HG02588 (cell line): Measurements from ENCODE around the gene GDF10.

Experiments used
- ATAC-seq: cut with Tn5 transposase; IDR thresholded peaks from one replicate; pipeline ENCODE4 v1.9.1; 2021; ENCODE audit warnings: mild to moderate bottlenecking, moderate library complexity; ENCODE audit not compliant: unreplicated experiment

Gene GDF10

DNA sequence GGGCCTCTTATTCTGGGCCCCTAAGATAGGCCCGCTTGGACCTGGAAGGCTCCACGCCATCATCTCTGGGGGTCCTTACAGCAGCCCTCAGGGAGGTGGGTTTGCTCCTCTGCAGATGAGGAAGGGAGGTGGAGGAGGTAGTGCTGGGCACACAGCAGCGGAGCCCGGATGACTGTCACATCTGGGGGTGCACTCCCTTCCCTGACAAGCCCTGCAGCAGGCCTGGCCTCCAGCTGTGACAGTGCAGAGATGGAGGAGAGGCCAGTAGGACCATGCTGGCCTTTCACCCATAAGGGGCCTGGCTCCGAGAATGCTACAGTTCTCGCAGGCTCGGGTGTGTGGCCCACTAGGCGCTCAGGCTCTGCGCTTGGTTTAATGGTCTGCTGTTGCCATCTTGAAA, 31.5 kb downstream of the GDF10 start:
- no peak for ATAC-seq

GRCh38 chr10:47331954-47332353, 32.0 kb downstream of the GDF10 start:
- no peak for ATAC-seq

DNA sequence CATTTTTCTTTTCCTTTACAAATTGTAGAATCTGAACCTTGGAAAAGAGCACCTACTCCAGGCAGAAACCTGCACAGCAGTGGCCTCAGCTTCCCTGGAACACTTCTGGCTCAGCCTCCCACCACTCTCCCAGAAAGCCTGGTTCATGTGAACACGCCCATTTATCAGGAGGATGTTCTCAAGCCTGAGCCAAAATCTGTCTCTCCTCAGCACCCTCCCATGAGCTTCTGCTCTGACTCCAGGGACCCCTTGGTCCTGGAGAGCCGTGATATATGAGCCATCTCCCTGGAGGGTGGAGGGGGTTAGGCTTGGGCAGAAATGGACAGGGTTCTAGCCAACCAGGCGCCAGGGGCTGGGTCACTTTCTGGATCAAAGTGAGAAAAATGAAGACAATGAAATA, 32.4 kb downstream of the GDF10 start:
- ATAC-seq: no peak

DNA sequence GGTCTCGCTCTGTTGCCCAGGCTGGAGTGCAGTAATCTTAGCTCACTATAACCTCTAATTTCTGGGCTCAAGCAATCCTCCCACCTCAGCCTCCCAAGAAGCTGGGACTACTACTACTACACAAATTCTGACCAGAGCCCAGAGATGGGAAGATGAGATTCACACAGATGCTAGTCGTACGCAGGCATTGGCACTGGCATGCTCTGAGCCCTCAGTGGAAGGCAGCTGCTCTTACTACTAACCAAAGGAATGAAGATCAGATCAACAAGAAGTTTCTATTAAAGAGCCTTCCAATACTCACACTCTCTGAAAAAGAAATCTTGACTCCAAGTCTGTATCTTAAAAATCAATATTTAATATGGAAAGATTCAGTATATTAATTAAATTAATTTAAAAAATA, 32.9 kb downstream of the GDF10 start:
- no peak for ATAC-seq

DNA sequence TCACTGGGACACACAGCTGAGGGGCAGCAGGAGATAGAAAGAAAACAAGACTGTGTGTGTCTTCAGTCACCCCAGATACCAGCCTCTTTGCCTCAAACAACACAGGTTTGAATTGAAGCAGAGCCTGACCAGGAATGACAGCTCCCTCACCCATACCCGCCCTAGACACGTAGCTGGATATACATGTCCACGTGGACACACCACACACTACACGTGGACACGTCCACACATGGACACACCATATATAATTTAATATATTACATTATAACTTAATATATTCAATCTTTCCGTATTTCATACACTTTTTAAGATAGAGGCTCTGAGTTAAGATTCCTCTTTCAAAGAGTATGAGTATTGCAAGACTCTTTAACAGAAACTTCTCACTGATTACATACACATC, 33.5 kb downstream of the GDF10 start:
- no peak for ATAC-seq

- ATAC-seq: no peak
These were observed 34.7 kb downstream of the GDF10 start for GRCh38 chr10:47334466-47335295.

- no peak for ATAC-seq
These were observed 35.9 kb downstream of the GDF10 start for GRCh38 chr10:47335906-47336305.

DNA sequence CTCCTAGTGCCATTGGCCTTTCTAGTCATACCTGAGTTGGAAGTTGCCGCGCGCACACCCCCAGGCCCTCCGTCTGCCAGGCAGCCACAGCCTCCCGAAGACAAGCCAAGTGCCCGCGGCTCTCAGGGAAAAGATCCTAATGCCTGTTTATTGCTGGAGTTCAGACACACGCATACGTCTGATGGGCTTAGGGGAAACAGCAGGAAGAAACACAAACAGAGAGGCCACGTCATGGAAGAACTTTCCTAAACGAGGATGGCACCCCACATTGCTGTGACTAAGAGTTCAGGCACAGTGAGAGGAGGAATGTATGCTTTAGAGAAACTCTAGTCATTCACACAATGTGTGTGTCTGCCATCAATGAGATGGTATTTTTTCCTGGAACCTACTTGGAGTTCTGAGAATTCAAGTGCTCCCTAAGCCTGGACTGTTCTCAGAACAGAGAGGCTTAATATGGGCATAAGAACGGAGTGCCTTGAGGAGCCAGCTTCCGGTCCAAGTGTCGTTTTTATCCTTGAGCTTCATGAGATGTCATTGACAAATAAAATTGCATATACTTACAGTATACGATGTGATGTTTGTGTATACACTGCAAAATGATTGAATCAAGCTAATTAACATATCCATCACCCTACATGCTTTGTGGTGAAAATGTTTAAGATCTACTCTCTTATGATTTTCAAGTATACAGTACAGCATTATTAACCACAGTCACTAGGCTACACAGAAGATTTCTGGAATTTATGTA, 36.6 kb downstream of the GDF10 start:
- no peak for ATAC-seq

GRCh38 chr10:47337310-47337709, 37.3 kb downstream of the GDF10 start:
- ATAC-seq: no peak

DNA sequence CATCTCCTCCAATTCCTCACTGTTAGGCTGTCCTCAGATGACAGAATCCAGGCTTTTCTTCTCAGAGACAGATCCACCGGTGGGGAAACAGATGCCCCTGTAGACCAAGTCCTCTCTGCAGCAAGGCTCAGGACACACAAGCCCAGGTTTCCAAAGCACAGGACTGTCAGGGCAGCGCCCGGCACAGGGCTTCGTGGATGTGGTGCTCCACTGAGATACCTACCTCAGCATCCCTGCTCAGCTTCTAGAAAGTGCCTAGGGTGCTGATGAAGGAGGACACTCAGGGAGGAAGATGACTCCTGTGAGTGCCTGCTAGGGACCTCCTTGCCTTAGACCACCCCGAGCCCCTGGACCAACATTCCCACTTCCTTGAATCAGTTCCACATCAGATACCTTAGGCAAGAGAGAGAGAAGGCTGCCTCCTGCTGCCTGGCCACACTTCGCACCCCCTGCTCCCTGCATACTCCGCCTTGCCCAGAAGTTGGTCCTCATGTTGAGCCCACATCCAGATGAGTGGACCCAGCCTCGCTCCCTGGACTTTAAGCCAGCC, 39.3 kb downstream of the GDF10 start:
- no peak for ATAC-seq

DNA sequence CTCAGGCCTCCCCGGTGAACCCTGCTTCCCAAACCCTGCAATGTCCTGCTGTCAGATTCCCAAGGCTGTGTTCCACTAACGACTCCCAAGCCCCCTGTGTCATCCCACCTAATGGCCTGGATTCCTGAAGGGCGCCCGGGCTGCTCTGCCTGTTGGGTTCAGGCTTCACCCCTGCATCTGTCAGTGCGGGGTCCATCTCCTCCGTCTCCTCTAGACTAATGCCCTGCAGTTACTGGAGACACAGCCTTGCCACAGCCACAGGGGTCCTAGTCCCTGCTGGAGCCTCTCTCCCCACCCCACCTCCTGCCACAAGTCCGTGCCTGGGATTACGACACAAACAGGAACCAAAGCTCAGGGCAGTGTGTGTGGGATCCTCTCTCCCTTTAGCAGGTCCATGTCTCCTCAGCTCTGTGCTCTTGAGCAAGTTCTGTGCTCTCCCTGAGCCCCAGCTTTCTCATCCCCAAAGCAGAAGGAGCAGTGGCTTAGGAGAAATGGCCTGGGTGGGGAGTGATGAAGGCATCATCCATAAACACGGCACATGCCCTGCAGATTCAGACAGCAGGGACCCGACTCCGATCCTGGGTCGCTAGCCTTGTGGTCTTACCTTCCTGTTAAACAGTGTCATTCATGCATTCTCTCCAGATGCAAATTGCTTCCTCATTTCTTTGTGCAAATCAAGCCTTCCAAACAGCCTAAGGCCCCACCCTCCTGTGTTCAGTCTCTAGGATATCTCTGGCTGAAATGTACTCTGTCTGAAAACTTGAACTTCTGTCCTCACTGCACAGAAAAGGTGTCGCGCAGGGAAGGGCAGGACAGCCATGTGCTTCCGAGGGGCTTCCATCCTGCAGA, 40.0 kb downstream of the GDF10 start:
- ATAC-seq: no peak

DNA sequence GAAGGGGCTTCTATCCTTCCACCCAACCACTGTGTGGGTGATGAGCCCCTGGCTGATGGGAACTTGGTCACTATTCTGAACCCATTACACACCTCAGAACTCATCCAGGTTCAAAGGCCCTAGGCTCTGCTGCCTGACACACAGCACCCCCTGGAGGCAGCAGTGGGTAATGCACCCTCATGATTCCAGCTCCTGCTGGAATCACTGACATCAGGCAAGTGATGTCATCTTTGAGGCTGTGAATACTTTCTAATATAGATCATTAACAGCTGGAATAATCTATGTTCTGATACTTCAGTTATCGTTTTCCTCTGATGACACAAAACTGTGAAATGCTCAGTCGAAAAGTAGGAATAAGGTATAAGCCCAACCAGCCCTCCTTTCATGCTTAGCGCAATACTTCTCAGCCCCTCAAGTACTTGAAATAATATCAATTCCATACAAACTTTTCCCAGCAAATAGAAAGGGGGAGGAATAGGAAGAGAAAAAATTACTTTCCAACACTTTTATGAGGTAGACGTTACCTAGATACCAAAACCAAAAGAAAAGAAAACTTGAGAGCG, 40.7 kb downstream of the GDF10 start:
- ATAC-seq: no peak

DNA sequence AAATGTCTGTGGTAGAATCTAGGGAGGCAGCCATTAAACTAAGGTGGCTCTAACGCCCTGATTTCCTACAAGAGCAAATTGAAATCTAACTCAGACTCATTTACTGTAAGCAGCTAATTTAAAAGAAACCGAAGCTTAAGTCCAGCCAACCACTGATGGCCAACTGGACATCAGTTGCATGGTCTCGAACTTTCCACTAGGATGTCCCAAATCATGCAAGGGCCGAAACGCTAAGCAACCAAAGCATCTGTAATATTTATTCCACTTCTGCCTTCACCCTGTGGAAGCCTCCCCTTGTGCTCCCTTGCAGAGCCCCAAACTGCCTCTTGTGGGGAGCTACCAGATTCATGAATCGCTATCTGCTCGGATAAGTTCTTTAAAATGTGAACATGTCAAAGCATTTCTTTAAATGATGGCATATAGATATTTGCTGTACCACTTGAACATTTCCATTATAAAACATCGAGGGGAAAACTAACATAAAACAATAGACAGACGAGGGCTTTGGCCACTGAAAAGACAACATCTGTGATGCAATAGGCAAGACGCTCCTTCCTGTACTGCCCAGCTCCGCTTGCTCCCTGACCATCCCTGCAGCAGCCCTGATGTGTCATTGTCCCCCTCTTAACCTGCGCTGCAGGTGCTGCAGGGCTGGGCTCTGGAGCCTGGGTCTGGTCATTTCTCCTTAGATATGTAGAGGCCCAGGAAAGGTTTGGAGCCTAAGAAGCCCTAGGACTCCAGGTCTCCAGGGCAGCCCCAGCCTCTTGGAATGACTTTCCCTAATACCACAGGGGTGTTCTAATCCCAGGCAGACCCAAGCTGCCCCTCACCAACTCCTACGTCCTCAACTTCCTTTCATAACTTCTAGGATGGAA, 45.2 kb downstream of the GDF10 start:
- ATAC-seq: no peak

DNA sequence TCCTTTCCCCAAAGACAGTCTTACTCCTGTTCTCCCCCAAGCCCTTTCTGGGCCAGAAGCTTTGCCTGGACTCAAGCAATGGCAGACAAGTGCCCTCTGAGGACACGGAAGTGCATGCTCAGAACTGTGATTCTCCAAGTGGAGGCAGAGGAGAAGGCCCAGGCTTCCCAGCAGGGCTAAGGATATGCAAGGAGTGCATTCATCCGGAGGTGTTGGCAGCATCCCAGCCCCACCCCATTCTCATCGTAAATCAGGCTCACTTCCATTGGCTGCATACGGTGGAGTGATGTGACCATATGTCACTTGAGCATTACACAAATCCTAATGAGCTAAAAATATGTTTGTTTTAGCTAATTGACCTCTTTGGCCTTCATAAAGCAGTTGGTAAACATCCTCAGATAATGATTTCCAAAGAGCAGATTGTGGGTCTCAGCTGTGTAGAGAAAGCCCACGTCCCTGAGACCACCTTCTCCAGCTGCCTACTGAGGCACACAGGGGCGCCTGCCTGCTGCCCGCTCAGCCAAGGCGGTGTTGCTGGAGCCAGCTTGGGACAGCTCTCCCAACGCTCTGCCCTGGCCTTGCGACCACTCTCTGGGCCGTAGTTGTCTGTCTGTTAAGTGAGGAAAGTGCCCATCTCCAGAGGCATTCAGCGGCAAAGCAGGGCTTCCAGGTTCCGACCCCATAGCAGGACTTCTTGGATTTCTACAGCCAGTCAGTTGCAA, 46.7 kb downstream of the GDF10 start:
- ATAC-seq: no peak

DNA sequence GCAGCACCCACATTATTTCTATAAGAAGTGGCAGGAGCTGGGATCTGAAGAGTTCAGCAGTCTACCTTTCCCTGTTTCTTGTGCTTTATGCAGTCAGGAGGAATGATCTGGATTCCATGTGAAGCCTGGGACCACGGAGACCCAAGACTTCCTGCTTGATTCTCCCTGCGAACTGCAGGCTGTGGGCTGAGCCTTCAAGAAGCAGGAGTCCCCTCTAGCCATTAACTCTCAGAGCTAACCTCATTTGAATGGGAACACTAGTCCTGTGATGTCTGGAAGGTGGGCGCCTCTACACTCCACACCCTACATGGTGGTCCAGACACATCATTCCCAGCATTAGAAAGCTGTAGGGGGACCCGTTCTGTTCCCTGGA, 47.3 kb downstream of the GDF10 start:
- no peak for ATAC-seq

GRCh38 chr10:47348138-47348651, 48.2 kb downstream of the GDF10 start, which contains the start of gene RBP3:
RBP3 (plus strand) TSS chr10:47348363; CDS start chr10:47348485, 122 bp downstream.
- ATAC-seq: no peak

- no peak for ATAC-seq
These were observed 48.9 kb downstream of the GDF10 start for GRCh38 chr10:47348661-47349470.

DNA sequence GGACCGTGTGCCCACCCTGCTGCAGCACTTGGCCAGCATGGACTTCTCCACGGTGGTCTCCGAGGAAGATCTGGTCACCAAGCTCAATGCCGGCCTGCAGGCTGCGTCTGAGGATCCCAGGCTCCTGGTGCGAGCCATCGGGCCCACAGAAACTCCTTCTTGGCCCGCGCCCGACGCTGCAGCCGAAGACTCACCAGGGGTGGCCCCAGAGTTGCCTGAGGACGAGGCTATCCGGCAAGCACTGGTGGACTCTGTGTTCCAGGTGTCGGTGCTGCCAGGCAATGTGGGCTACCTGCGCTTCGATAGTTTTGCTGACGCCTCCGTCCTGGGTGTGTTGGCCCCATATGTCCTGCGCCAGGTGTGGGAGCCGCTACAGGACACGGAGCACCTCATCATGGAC, 49.5 kb downstream of the GDF10 start:
- no peak for ATAC-seq
